Right lobe of liver (tissue), 4 donors: Measurements from ENCODE around the gene MARK3.

Experiments
- POLR2A ChIP-seq: fragments of 450-650 bp; IDR thresholded peaks from one replicate; pipeline ENCODE4 v1.6.1; 2017; ENCODE audit warnings: antibody characterized with exemption, mild to moderate bottlenecking
- TF ChIP-seq, protein P1 (sequence below), 4 donors: fragments of 200-600 bp in 3 of 4; fragments of 450-650 bp in 1 of 4; IDR thresholded peaks; one replicate each; pipeline versions ENCODE4 v1.5.1 to v1.8.0; 2016 to 2022; ENCODE audit warnings: antibody characterized with exemption in 4 of 4, mild to moderate bottlenecking in 2 of 4
- donor health status: DM: no; HTN: no; CAD: no.
- donor health status: DM: no; HTN: no; CAD: no.
- donor health status: DM: no; HTN: yes; CAD: no.

DNA sequence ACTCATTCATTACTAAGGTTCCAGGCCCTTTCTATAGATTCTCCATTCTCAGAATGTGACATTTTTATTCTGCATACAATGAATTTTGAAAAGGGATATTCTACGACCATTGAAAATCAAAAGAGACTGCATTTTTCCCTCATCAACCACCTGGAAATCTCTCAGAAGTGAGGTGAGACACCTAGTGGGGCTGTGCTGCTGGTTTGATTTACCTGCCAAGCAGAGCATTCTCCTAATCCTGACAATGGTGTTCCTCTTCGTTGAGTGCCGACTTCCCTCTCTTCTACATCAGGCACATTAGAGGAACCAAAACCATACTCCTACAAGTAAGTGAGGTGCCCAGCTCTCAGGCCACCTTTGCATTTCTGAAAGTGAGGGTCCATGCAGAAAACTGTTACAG, 122.5 kb downstream of the MARK3 start:
- TF ChIP-seq, protein P1, sequence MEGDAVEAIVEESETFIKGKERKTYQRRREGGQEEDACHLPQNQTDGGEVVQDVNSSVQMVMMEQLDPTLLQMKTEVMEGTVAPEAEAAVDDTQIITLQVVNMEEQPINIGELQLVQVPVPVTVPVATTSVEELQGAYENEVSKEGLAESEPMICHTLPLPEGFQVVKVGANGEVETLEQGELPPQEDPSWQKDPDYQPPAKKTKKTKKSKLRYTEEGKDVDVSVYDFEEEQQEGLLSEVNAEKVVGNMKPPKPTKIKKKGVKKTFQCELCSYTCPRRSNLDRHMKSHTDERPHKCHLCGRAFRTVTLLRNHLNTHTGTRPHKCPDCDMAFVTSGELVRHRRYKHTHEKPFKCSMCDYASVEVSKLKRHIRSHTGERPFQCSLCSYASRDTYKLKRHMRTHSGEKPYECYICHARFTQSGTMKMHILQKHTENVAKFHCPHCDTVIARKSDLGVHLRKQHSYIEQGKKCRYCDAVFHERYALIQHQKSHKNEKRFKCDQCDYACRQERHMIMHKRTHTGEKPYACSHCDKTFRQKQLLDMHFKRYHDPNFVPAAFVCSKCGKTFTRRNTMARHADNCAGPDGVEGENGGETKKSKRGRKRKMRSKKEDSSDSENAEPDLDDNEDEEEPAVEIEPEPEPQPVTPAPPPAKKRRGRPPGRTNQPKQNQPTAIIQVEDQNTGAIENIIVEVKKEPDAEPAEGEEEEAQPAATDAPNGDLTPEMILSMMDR (IDR thresholded peaks at IDR 0.05): no peak
- no peak for TF ChIP-seq POLR2A
